H1 (cell line): ENCODE results near the gene RNF182. TPM values are rescaled to one million over a fixed set of nuclear protein-coding genes. Genes with fewer than 3 reads are reported as not detected.

Experiments
- BRCA1 ChIP-seq: IDR thresholded peaks from 2 replicates; pipeline ENCODE4 v1.6.1; 2012; ENCODE audit warnings: low read depth, low read length, improper control_type of control experiment
- CEBPB ChIP-seq: IDR thresholded peaks from 2 replicates; pipeline ENCODE4 v1.6.1; 2012; ENCODE audit warnings: low read depth, low read length
- CHD1 ChIP-seq: IDR thresholded peaks from 2 replicates; pipeline ENCODE4 v1.6.1; 2012; ENCODE audit warnings: low read depth, low read length, improper control_type of control experiment
- CHD7 ChIP-seq: fragments of 300-600 bp; sonication (generic); IDR thresholded peaks from 2 replicates; pipeline ENCODE4 v1.7.1; 2012; ENCODE audit warnings: low read length, moderate library complexity, mild to moderate bottlenecking, inconsistent platforms; ENCODE audit not compliant: insufficient replicate concordance
- POLR2A ChIP-seq, 2 experiments: IDR thresholded peaks; 1 replicate in 1 of 2; 2 replicates in 1 of 2; pipeline ENCODE4 v1.6.1; 2011; ENCODE audit warnings: low read depth in 2 of 2, low read length in 2 of 2, mild to moderate bottlenecking in 2 of 2; ENCODE audit errors: control extremely low read depth in 1 of 2
- POLR2AphosphoS5 ChIP-seq: IDR thresholded peaks from 2 replicates; pipeline ENCODE4 v1.6.1; 2011; ENCODE audit warnings: low read depth, low read length
- TBP ChIP-seq: IDR thresholded peaks from 2 replicates; pipeline ENCODE4 v1.6.1; 2011; ENCODE audit warnings: low read depth, low read length, improper control_type of control experiment
- ZNF274 ChIP-seq: IDR thresholded peaks from 2 replicates; pipeline ENCODE4 v1.7.0; 2012; ENCODE audit warnings: low read length, borderline replicate concordance; ENCODE audit errors: extremely low read depth
- polyA plus RNA-seq, 7 experiments: library from polyadenylated mRNA; depleted of rRNA in 3 of 7; stranded (reverse) in 5 of 7; unstranded in 2 of 7; fragments of >200 nt in 5 of 7; fragments of 200-250 nt in 2 of 7; gene quantifications; 1 replicate in 5 of 7; 2 replicates in 1 of 7; 4 replicates in 1 of 7; pipeline versions ENCODE4 v1.2.1 to v1.2.3, GENCODE V29; 2011 to 2013; ENCODE audit warnings: missing spikeins in 2 of 7, mixed read lengths in 2 of 7
- total RNA-seq: library from RNA; stranded (reverse); fragmentation: NEBNext Ultra II Directional; extraction: Animal tissue kit (Norgen Biotek cat#: 25700); gene quantifications from 2 replicates; pipeline ENCODE4 v1.2.1, GENCODE V29; 2021

RNF182 gene
- total and polyA plus RNA-seq, 2 of the 8 experiments (the other 6 are each of a cell fraction or from before 2014, with no cell fraction given) = 6.2 to 10.7 TPM

DNA sequence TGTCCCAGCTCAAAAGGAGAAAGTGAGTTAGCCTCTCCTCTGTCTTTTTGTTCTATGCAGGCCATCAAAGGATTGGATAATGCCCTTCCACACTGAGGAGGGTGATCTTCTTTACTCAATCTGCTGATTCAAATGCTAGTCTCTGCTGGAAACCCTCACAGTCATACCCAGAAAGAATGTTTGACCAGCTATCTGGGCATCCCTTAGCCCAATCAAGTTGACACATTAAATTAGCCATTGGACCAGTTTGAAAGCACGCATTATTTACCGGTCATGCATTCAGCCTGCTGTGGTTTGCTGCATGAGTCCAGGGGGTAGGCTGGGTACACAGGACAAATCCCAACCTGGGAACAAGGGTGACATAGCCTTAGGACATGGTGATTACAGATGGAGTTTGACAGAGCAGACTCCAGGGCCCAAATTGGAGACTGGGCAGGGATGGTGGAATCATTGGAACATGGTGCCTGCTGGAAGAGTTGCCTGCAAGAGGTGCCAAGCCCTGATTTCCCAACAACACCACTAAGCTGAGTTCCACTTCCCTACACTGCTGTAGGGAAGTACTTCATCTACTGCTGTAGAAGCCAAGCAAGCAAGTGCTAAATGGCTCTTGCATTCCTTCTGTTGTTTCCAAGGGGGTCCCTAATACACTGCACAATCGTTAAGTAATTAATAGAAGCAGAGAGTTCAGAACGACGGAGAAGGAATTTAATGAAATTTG is 87.7 kb downstream of the RNF182 start (continued):
- TF ChIP-seq CHD7 = no peak
- TF ChIP-seq ZNF274 = no peak
- TF ChIP-seq CEBPB = no peak
- no peak for TF ChIP-seq POLR2AphosphoS5
- no peak for TF ChIP-seq POLR2A (IDR thresholded peaks at IDR 0.05; ENCODE audit: control extremely low read depth in 1 of 2, low read depth in 2 of 2, low read length in 2 of 2)
- TF ChIP-seq BRCA1 = no peak
- TF ChIP-seq TBP = no peak
- no peak for TF ChIP-seq CHD1
